Mesenchymal stem cell (in vitro differentiated cells and primary cell): ENCODE measurements around the gene TMEM179.

Source experiments
- DNase-seq: peaks from one replicate; pipeline ENCODE4 v3.0.0-alpha.2; 2013
- H2AFZ ChIP-seq: one replicate; pipeline ENCODE4 v1.6.1; 2013; ENCODE audit warnings: low read depth, mild to moderate bottlenecking, control low read depth, inconsistent platforms, low read length, moderate library complexity
- H2AK5ac ChIP-seq: 2 replicates; pipeline ENCODE4 v1.6.1; 2013; ENCODE audit warnings: low read length, moderate library complexity, mild to moderate bottlenecking, inconsistent platforms; ENCODE audit not compliant: severe bottlenecking
- H2BK120ac ChIP-seq: one replicate; pipeline ENCODE4 v1.6.1; 2013; ENCODE audit warnings: low read depth, mild to moderate bottlenecking, inconsistent platforms, low read length, moderate library complexity
- H2BK12ac ChIP-seq, 2 experiments: one replicate each; pipeline ENCODE4 v1.6.1; 2013; ENCODE audit warnings: inconsistent platforms in 2 of 2, low read length in 2 of 2, mild to moderate bottlenecking in 2 of 2, moderate library complexity in 2 of 2, control low read depth in 1 of 2
- H2BK15ac ChIP-seq: one replicate; pipeline ENCODE4 v1.6.1; 2013; ENCODE audit warnings: mild to moderate bottlenecking, low read depth, inconsistent platforms; ENCODE audit not compliant: poor library complexity, severe bottlenecking
- H2BK5ac ChIP-seq: 2 replicates; pipeline ENCODE4 v1.6.1; 2013; ENCODE audit warnings: low read depth, mild to moderate bottlenecking, low read length, control low read depth, inconsistent platforms; ENCODE audit not compliant: poor library complexity, severe bottlenecking
- H3K14ac ChIP-seq, 2 experiments: one replicate each; pipeline ENCODE4 v1.6.1; 2013; ENCODE audit warnings: inconsistent platforms in 2 of 2, low read length in 2 of 2, control low read depth in 1 of 2, mild to moderate bottlenecking in 1 of 2, moderate library complexity in 1 of 2
- H3K18ac ChIP-seq, 2 experiments: one replicate each; pipeline ENCODE4 v1.6.1; 2013; ENCODE audit warnings: inconsistent platforms in 2 of 2, low read length in 2 of 2, control low read depth in 1 of 2, low read depth in 1 of 2, mild to moderate bottlenecking in 1 of 2
- H3K23ac ChIP-seq, 2 experiments: one replicate each; pipeline ENCODE4 v1.6.1; 2013; ENCODE audit warnings: inconsistent platforms in 2 of 2, low read length in 2 of 2, mild to moderate bottlenecking in 2 of 2, moderate library complexity in 2 of 2, control low read depth in 1 of 2
- H3K27ac ChIP-seq: 2 replicates; pipeline ENCODE4 v1.5.1; 2013; ENCODE audit warnings: mild to moderate bottlenecking, moderate library complexity, low read length, control low read depth, inconsistent platforms; ENCODE audit not compliant: poor library complexity, severe bottlenecking
- H3K27me3 ChIP-seq, 2 experiments: 2 replicates each; pipeline versions ENCODE4 v1.6.1 to v1.7.0; 2013; ENCODE audit warnings: low read length in 2 of 2, mild to moderate bottlenecking in 2 of 2, moderate library complexity in 2 of 2, control low read depth in 1 of 2, inconsistent platforms in 1 of 2; ENCODE audit not compliant: control insufficient read depth in 1 of 2, insufficient read depth in 1 of 2
- H3K36me3 ChIP-seq, 2 experiments: 2 replicates each; pipeline versions ENCODE4 v1.6.1 to v1.7.0; 2013; ENCODE audit warnings: low read length in 2 of 2, control low read depth in 1 of 2, inconsistent platforms in 1 of 2, low read depth in 1 of 2, mild to moderate bottlenecking in 1 of 2; ENCODE audit not compliant: insufficient read depth in 2 of 2, control insufficient read depth in 1 of 2
- H3K4ac ChIP-seq, 2 experiments: one replicate each; pipeline ENCODE4 v1.6.1; 2013; ENCODE audit warnings: inconsistent platforms in 2 of 2, low read length in 2 of 2, mild to moderate bottlenecking in 2 of 2, moderate library complexity in 2 of 2, control low read depth in 1 of 2, low read depth in 1 of 2
- H3K4me1 ChIP-seq: 2 replicates; pipeline ENCODE4 v1.6.1; 2013; ENCODE audit warnings: low read depth, low read length, control low read depth; ENCODE audit not compliant: control insufficient read depth, insufficient read depth
- H3K4me2 ChIP-seq: 2 replicates; pipeline ENCODE4 v1.6.1; 2013; ENCODE audit warnings: low read length, mild to moderate bottlenecking, inconsistent platforms; ENCODE audit not compliant: poor library complexity, severe bottlenecking
- H3K4me3 ChIP-seq, 2 experiments: 2 replicates each; pipeline versions ENCODE4 v1.5.1 to v1.7.0; 2013; ENCODE audit warnings: low read length in 2 of 2, mild to moderate bottlenecking in 2 of 2, control low read depth in 1 of 2, low read depth in 1 of 2; ENCODE audit not compliant: insufficient read depth in 1 of 2
- H3K79me1 ChIP-seq: replicated peaks from 2 replicates; pipeline ENCODE4 v1.6.1; 2013; ENCODE audit warnings: mild to moderate bottlenecking, control low read depth, low read length, inconsistent platforms; ENCODE audit not compliant: poor library complexity, severe bottlenecking
- H3K9ac ChIP-seq: 2 replicates; pipeline ENCODE4 v1.7.0; 2013; ENCODE audit warnings: mild to moderate bottlenecking, low read length, moderate library complexity
- H3K9me3 ChIP-seq: 2 replicates; pipeline ENCODE4 v1.7.0; 2013; ENCODE audit warnings: mild to moderate bottlenecking, low read length; ENCODE audit not compliant: control insufficient read depth
- H4K8ac ChIP-seq: one replicate; pipeline ENCODE4 v1.6.1; 2013; ENCODE audit warnings: inconsistent platforms, mild to moderate bottlenecking, low read length, moderate library complexity
- H4K91ac ChIP-seq: one replicate; pipeline ENCODE4 v1.6.1; 2013; ENCODE audit warnings: mild to moderate bottlenecking, low read length, inconsistent platforms
- WGBS: methylation state at CpG from one replicate; pipeline ENCODE4 v1.1.7; 2013; ENCODE audit warnings: mixed read lengths; 5-methylcytosine and 5-hydroxymethylcytosine counted together

TMEM179 gene

GRCh38 chr14:104550861-104551728 lies 53.5 kb downstream of the TMEM179 start:
- Histone ChIP-seq H3K4me2 (no peak overlapping the region), H3K4me3 (no peak overlapping the region)
- no peak for DNase-seq

GRCh38 chr14:104550340-104550860 lies 54.2 kb downstream of the TMEM179 start:
- no peaks in the 10 kb centered on the region for H3K79me1 ChIP-seq
- no peak overlapping the region for H2AK5ac ChIP-seq
- H3K9me3 ChIP-seq, result no peaks in the 10 kb centered on the region
- H3K23ac ChIP-seq, result no peak overlapping the region
- no peak overlapping the region for H3K4ac ChIP-seq
- no peak overlapping the region for H2BK15ac ChIP-seq
- H3K27me3 ChIP-seq, result peaks cover 24 to 54% of the 10 kb centered on the region in 2 experiments
- no peak overlapping the region for H3K14ac ChIP-seq
- no peak overlapping the region for H2AFZ ChIP-seq
- no peak overlapping the region for H2BK12ac ChIP-seq
- no peak overlapping the region for H4K8ac ChIP-seq
- WGBS, result 83% methylated on average over 10 of the region's 13 CpGs
- H3K9ac ChIP-seq, result no peak overlapping the region
- H3K18ac ChIP-seq, result no peak overlapping the region
- no peak overlapping the region for H2BK120ac ChIP-seq
- no peaks in the 10 kb centered on the region for H3K4me1 ChIP-seq
- no peak overlapping the region for H3K27ac ChIP-seq
- H3K4me2 ChIP-seq, result no peak overlapping the region
- no peak overlapping the region for H4K91ac ChIP-seq
- no peak overlapping the region for H2BK5ac ChIP-seq
- H3K4me3 ChIP-seq, result no peak overlapping the region
- no peak for DNase-seq
- no peaks in the 10 kb centered on the region for H3K36me3 ChIP-seq

More at GRCh38 chr14:104550861-104551728, 53.5 kb downstream of the TMEM179 start:
- 87% methylated on average over 24 of the region's 24 CpGs for WGBS
- Histone ChIP-seq H3K18ac (no peak overlapping the region), H3K9ac (no peak overlapping the region), H2BK120ac (no peak overlapping the region), H3K4me1 (no peaks in the 10 kb centered on the region), H3K23ac (no peak overlapping the region), H2AFZ (no peak overlapping the region), H3K4ac (no peak overlapping the region), H3K27ac (no peak overlapping the region), H3K9me3 (no peaks in the 10 kb centered on the region), H2AK5ac (no peak overlapping the region), H2BK15ac (no peak overlapping the region), H3K36me3 (no peaks in the 10 kb centered on the region), H3K79me1 (no peaks in the 10 kb centered on the region), H3K14ac (no peak overlapping the region), H4K91ac (no peak overlapping the region), H3K27me3 (peaks cover 25 to 54% of the 10 kb centered on the region in 2 experiments), H2BK12ac (no peak overlapping the region), H4K8ac (no peak overlapping the region), H2BK5ac (no peak overlapping the region)

- H3K4me2 ChIP-seq, result no peak overlapping the region
- no peak overlapping the region for H2AFZ ChIP-seq
- H2BK5ac ChIP-seq, result no peak overlapping the region
- WGBS, result 71% methylated on average over 8 of the region's 8 CpGs
- H3K9ac ChIP-seq, result no peak overlapping the region
- no peak overlapping the region for H2BK120ac ChIP-seq
- no peak overlapping the region for H2AK5ac ChIP-seq
- peaks cover 28 to 55% of the 10 kb centered on the region in 2 experiments for H3K27me3 ChIP-seq
- no peak overlapping the region for H3K14ac ChIP-seq
- H3K79me1 ChIP-seq, result no peaks in the 10 kb centered on the region
- H4K91ac ChIP-seq, result no peak overlapping the region
- no peak overlapping the region for H3K4ac ChIP-seq
- no peak overlapping the region for H3K4me3 ChIP-seq
- no peak overlapping the region for H4K8ac ChIP-seq
- no peaks in the 10 kb centered on the region for H3K9me3 ChIP-seq
- H3K27ac ChIP-seq, result no peak overlapping the region
- no peaks in the 10 kb centered on the region for H3K4me1 ChIP-seq
- H2BK12ac ChIP-seq, result no peak overlapping the region
- no peaks in the 10 kb centered on the region for H3K36me3 ChIP-seq
- no peak for DNase-seq
- no peak overlapping the region for H2BK15ac ChIP-seq
- H3K23ac ChIP-seq, result no peak overlapping the region
- no peak overlapping the region for H3K18ac ChIP-seq
Observed at GRCh38 chr14:104549536-104550339, 54.8 kb downstream of the TMEM179 start.
